GM23338 (cell line): ENCODE measurements around the gene CTU2. TPM values are rescaled to one million over a fixed set of nuclear protein-coding genes. Genes with fewer than 3 reads are reported as not detected.

Source experiments
- ATAC-seq: fragments of 200-7000 bp; cut with Tn5 transposase; 3 replicates; pipeline ENCODE4 v1.9.1; 2020
- DNase-seq: peaks from one replicate; pipeline ENCODE4 v3.0.0-alpha.2; 2015; ENCODE audit warnings: low spot score
- H2AFZ ChIP-seq: fragments of 200-600 bp; sonication (generic); 2 replicates; pipeline ENCODE4 v1.8.0; 2016; ENCODE audit warnings: antibody characterized with exemption, mild to moderate bottlenecking, moderate library complexity
- H3F3A ChIP-seq: fragments of 200-600 bp; sonication (generic); replicated peaks from 2 replicates; pipeline ENCODE4 v1.8.0; 2017; ENCODE audit warnings: antibody characterized with exemption, mixed run types, low read depth
- H3K27ac ChIP-seq: fragments of 200-600 bp; sonication (generic); 2 replicates; pipeline ENCODE4 v1.6.1; 2016; ENCODE audit warnings: low read depth
- H3K27me3 ChIP-seq: fragments of 200-600 bp; sonication (generic); 2 replicates; pipeline ENCODE4 v1.8.0; 2016; ENCODE audit warnings: mild to moderate bottlenecking, mixed run types, moderate library complexity; ENCODE audit not compliant: insufficient read depth
- H3K36me3 ChIP-seq: fragments of 200-600 bp; sonication (generic); 2 replicates; pipeline ENCODE4 v1.8.0; 2016; ENCODE audit warnings: mild to moderate bottlenecking; ENCODE audit not compliant: insufficient read depth
- H3K4me1 ChIP-seq: fragments of 200-600 bp; sonication (generic); 2 replicates; pipeline ENCODE4 v1.8.0; 2016; ENCODE audit warnings: mild to moderate bottlenecking, moderate library complexity; ENCODE audit not compliant: insufficient read depth
- H3K4me2 ChIP-seq: fragments of 200-600 bp; sonication (generic); 2 replicates; pipeline ENCODE4 v1.7.1; 2017; ENCODE audit warnings: mixed run types
- H3K4me3 ChIP-seq: fragments of 200-600 bp; sonication (generic); 2 replicates; pipeline ENCODE4 v1.6.1; 2016; ENCODE audit warnings: mixed run types
- H3K79me2 ChIP-seq: fragments of 200-600 bp; sonication (generic); replicated peaks from 2 replicates; pipeline ENCODE4 v1.8.0; 2017; ENCODE audit warnings: mild to moderate bottlenecking; ENCODE audit not compliant: insufficient read depth
- H3K9me2 ChIP-seq: fragments of 200-600 bp; sonication (generic); 2 replicates; pipeline ENCODE4 v1.8.0; 2017; ENCODE audit not compliant: insufficient read depth
- H4K20me1 ChIP-seq: fragments of 200-600 bp; sonication (generic); replicated peaks from 2 replicates; pipeline ENCODE4 v1.8.0; 2017; ENCODE audit warnings: mild to moderate bottlenecking; ENCODE audit not compliant: insufficient read depth
- H3K27ac Mint-ChIP-seq: 2 replicates; pipeline ENCODE4 v1.8.0; 2020; ENCODE audit warnings: inconsistent platforms, mild to moderate bottlenecking, moderate library complexity, mixed read lengths
- H3K27me3 Mint-ChIP-seq: 3 replicates; pipeline ENCODE4 v1.8.0; 2022; ENCODE audit warnings: low read depth, mild to moderate bottlenecking, moderate library complexity, mixed read lengths, inconsistent platforms; ENCODE audit not compliant: insufficient read depth, poor library complexity
- H3K36me3 Mint-ChIP-seq: 3 replicates; pipeline ENCODE4 v1.8.0; 2021; ENCODE audit warnings: low read depth, mild to moderate bottlenecking, inconsistent platforms, moderate library complexity, mixed read lengths
- H3K4me1 Mint-ChIP-seq: 3 replicates; pipeline ENCODE4 v1.8.0; 2020; ENCODE audit warnings: mild to moderate bottlenecking, inconsistent platforms, mixed read lengths
- H3K4me3 Mint-ChIP-seq: 3 replicates; pipeline ENCODE4 v1.8.0; 2021; ENCODE audit warnings: moderate library complexity, mild to moderate bottlenecking, inconsistent platforms, mixed read lengths
- H3K9me3 Mint-ChIP-seq: 3 replicates; pipeline ENCODE4 v1.8.0; 2020; ENCODE audit warnings: moderate library complexity, mild to moderate bottlenecking, inconsistent platforms, mixed read lengths
- CREB1 ChIP-seq: fragments of 250-450 bp; sonication (Bioruptor Pico); IDR thresholded peaks from 2 replicates; pipeline ENCODE4 v1.5.0; 2020; ENCODE audit warnings: low read depth, mild to moderate bottlenecking, moderate library complexity
- CTCF ChIP-seq, 2 experiments: fragments of 200-600 bp in 1 of 2; sonication (generic) in 1 of 2; conservative IDR thresholded peaks; 2 replicates each; pipeline versions ENCODE4 v1.5.1 to v1.6.1; 2016 to 2017; ENCODE audit warnings: antibody characterized with exemption in 2 of 2, low read depth in 2 of 2, mild to moderate bottlenecking in 2 of 2, moderate library complexity in 1 of 2
- EZH2 ChIP-seq: fragments of 200-600 bp; sonication (generic); IDR thresholded peaks from one replicate; pipeline ENCODE4 v1.8.0; 2017; ENCODE audit warnings: antibody characterized with exemption, mild to moderate bottlenecking, low read depth; ENCODE audit not compliant: unreplicated experiment
- JUNB ChIP-seq: IDR thresholded peaks from one replicate; pipeline ENCODE4 v1.6.1; 2016; ENCODE audit warnings: antibody characterized with exemption; ENCODE audit not compliant: unreplicated experiment
- NANOG ChIP-seq: IDR thresholded peaks from 2 replicates; pipeline ENCODE4 v1.6.1; 2016; ENCODE audit warnings: antibody characterized with exemption, borderline replicate concordance
- POLR2AphosphoS5 ChIP-seq: IDR thresholded peaks from 2 replicates; pipeline ENCODE4 v1.6.1; 2016; ENCODE audit warnings: antibody characterized with exemption, low read depth
- REST ChIP-seq: IDR thresholded peaks from one replicate; pipeline ENCODE4 v1.6.1; 2018; ENCODE audit warnings: antibody characterized with exemption; ENCODE audit not compliant: unreplicated experiment
- ZNF114 ChIP-seq: fragments of 250-450 bp; sonication (Bioruptor Pico); IDR thresholded peaks from 2 replicates; pipeline ENCODE4 v1.5.0; 2020; ENCODE audit warnings: mild to moderate bottlenecking, moderate library complexity
- polyA plus RNA-seq: library from polyadenylated mRNA; unstranded; fragments of >200 nt; fragmentation: Nextera tagmentation; extraction: Ambion mirVana; gene quantifications from 2 replicates; pipeline ENCODE4 v1.2.1, GENCODE V29; 2016
- total RNA-seq: library from RNA; depleted of rRNA; stranded (reverse); fragments of >200 nt; shearing (Covaris generic); gene quantifications from 2 replicates; pipeline ENCODE4 v1.2.3, GENCODE V29; 2014

The CTU2 gene
- total and polyA plus RNA-seq, 2 experiments from 2014 or later = 22.3 to 25.7 TPM

GRCh38 chr16:88702371-88703210 is 3.7 kb upstream of the CTU2 start:
- Histone ChIP-seq H3K36me3 (no peaks in the 10 kb centered on the region), H3K27ac (no peak overlapping the region), H4K20me1 (peaks cover 5% of the 10 kb centered on the region; the same call in 1 of the 2 replicates), H3K27me3 (no peaks in the 10 kb centered on the region), H3K9me2 (no peaks in the 10 kb centered on the region), H3K4me3 (no peak overlapping the region), H3K4me2 (no peak overlapping the region), H3F3A (0 out of 2 replicates have a peak, but pooled peaks cover 2% of the 10 kb centered on the region), H2AFZ (no peak overlapping the region), H3K79me2 (peaks cover 31% of the 10 kb centered on the region), H3K4me1 (peaks cover 5% of the 10 kb centered on the region; the same call in 1 of the 2 replicates)
- ATAC-seq (no peak), DNase-seq (no peak)
- Mint-ChIP-seq H3K4me3 (no peak overlapping the region), H3K4me1 (peaks cover 20% of the 10 kb centered on the region), H3K27ac (no peak overlapping the region), H3K9me3 (no peaks in the 10 kb centered on the region), H3K27me3 (peaks cover 13% of the 10 kb centered on the region), H3K36me3 (no peaks in the 10 kb centered on the region; the same call in 2 of the 3 replicates)
- TF ChIP-seq JUNB = no peak
- no peak for TF ChIP-seq CTCF (conservative IDR thresholded peaks at IDR 0.05; ENCODE audit: low read depth in 2 of 2)
- TF ChIP-seq NANOG = no peak
- no peak for TF ChIP-seq POLR2AphosphoS5
- TF ChIP-seq CREB1 (CRISPR knock-in tag) = no peak
- no peak for TF ChIP-seq ZNF114 (CRISPR knock-in tag)
- TF ChIP-seq REST = no peak
- no peak for TF ChIP-seq EZH2
